HepG2 (cell line): Measurements from ENCODE around the gene OGFOD3. TPM values are rescaled to one million over a fixed set of nuclear protein-coding genes. Genes with fewer than 3 reads are reported as not detected.

Experiments
- DMAP1 ChIP-seq: IDR thresholded peaks from 2 replicates; pipeline ENCODE4 v1.6.1; 2016
- FOXC1 ChIP-seq: sonication (generic); formaldehyde crosslinking; IDR thresholded peaks from 2 replicates; pipeline ENCODE4 v1.8.0; 2022; ENCODE audit warnings: mild to moderate bottlenecking, missing genetic modification reagents, borderline replicate concordance
- HOXD1 ChIP-seq: sonication (generic); formaldehyde crosslinking; IDR thresholded peaks from 2 replicates; pipeline ENCODE4 v1.5.0; 2020; ENCODE audit warnings: missing genetic modification reagents
- REPIN1 ChIP-seq: sonication (generic); formaldehyde crosslinking; IDR thresholded peaks from 2 replicates; pipeline ENCODE4 v1.8.0; 2022; ENCODE audit warnings: missing genetic modification reagents, low read depth, mild to moderate bottlenecking, borderline replicate concordance
- TBX3 ChIP-seq: fragments of 450-650 bp; IDR thresholded peaks from 2 replicates; pipeline ENCODE4 v1.6.1; 2017; ENCODE audit warnings: antibody characterized with exemption, mild to moderate bottlenecking, inconsistent platforms, borderline replicate concordance
- ZFAT ChIP-seq: sonication (generic); formaldehyde crosslinking; conservative IDR thresholded peaks from 2 replicates; pipeline ENCODE4 v1.8.1; 2023; ENCODE audit warnings: missing genetic modification reagents, inconsistent platforms
- ZFYVE20 ChIP-seq: sonication (generic); formaldehyde crosslinking; IDR thresholded peaks from 2 replicates; pipeline ENCODE4 v1.8.0; 2023; ENCODE audit warnings: low read depth, mild to moderate bottlenecking, moderate library complexity, missing genetic modification reagents, borderline replicate concordance
- ZNF264 ChIP-seq: sonication (generic); formaldehyde crosslinking; IDR thresholded peaks from 2 replicates; pipeline ENCODE4 v1.4.0; 2020; ENCODE audit warnings: missing genetic modification reagents
- ZNF30 ChIP-seq: sonication (generic); formaldehyde crosslinking; IDR thresholded peaks from 2 replicates; pipeline ENCODE4 v1.5.0; 2020; ENCODE audit warnings: mild to moderate bottlenecking, missing genetic modification reagents
- ZNF33B ChIP-seq: sonication (generic); formaldehyde crosslinking; IDR thresholded peaks from 2 replicates; pipeline ENCODE4 v1.5.1; 2020; ENCODE audit warnings: mild to moderate bottlenecking, missing genetic modification reagents
- ZNF788 ChIP-seq: sonication (generic); formaldehyde crosslinking; IDR thresholded peaks from 2 replicates; pipeline ENCODE4 v1.5.0; 2020; ENCODE audit warnings: mild to moderate bottlenecking, missing genetic modification reagents, borderline replicate concordance
- polyA plus RNA-seq, 8 experiments: library from polyadenylated mRNA; depleted of rRNA in 3 of 8; stranded (reverse) in 7 of 8; unstranded in 1 of 8; fragments of >200 nt; fragmentation: Illumina TruSeq in 4 of 8; extraction: Trizol in 4 of 8; gene quantifications; 2 replicates each; pipeline versions ENCODE4 v1.2.1 to v1.2.3, GENCODE V29; 2011 to 2016; ENCODE audit warnings: low read depth in 4 of 8, missing spikeins in 1 of 8, mixed read lengths in 1 of 8; ENCODE audit not compliant: insufficient read depth in 1 of 8
- total RNA-seq, 5 experiments: library from RNA; depleted of rRNA; stranded (reverse); fragments of >200 nt; fragmentation: Illumina TruSeq; extraction: Trizol; gene quantifications; 2 replicates each; pipeline ENCODE4 v1.2.3, GENCODE V29; 2016; ENCODE audit warnings: low read depth in 1 of 5
- TF ChIP-seq, protein P1 (sequence below): sonication (generic); formaldehyde crosslinking; conservative IDR thresholded peaks from 2 replicates; pipeline ENCODE4 v1.4.0; 2020; ENCODE audit warnings: mild to moderate bottlenecking, missing genetic modification reagents, moderate library complexity
- TF ChIP-seq, protein P2 (sequence below): IDR thresholded peaks from 2 replicates; pipeline ENCODE4 v1.6.1; 2016; ENCODE audit warnings: mild to moderate bottlenecking, missing biosample characterization, missing genetic modification reagents
- TF ChIP-seq, protein P3 (sequence below), 2 experiments: sonication (generic) in 1 of 2; formaldehyde crosslinking in 1 of 2; IDR thresholded peaks; 2 replicates each; pipeline versions ENCODE4 v1.4.0 to v1.6.1; 2016 to 2020; ENCODE audit warnings: borderline replicate concordance in 1 of 2, low read depth in 1 of 2, mild to moderate bottlenecking in 1 of 2, missing genetic modification reagents in 1 of 2

Gene OGFOD3
- total and polyA plus RNA-seq, 2 of the 13 experiments (the other 11 are each of a cell fraction or from before 2014, with no cell fraction given): 40.0 to 42.1 TPM

DNA sequence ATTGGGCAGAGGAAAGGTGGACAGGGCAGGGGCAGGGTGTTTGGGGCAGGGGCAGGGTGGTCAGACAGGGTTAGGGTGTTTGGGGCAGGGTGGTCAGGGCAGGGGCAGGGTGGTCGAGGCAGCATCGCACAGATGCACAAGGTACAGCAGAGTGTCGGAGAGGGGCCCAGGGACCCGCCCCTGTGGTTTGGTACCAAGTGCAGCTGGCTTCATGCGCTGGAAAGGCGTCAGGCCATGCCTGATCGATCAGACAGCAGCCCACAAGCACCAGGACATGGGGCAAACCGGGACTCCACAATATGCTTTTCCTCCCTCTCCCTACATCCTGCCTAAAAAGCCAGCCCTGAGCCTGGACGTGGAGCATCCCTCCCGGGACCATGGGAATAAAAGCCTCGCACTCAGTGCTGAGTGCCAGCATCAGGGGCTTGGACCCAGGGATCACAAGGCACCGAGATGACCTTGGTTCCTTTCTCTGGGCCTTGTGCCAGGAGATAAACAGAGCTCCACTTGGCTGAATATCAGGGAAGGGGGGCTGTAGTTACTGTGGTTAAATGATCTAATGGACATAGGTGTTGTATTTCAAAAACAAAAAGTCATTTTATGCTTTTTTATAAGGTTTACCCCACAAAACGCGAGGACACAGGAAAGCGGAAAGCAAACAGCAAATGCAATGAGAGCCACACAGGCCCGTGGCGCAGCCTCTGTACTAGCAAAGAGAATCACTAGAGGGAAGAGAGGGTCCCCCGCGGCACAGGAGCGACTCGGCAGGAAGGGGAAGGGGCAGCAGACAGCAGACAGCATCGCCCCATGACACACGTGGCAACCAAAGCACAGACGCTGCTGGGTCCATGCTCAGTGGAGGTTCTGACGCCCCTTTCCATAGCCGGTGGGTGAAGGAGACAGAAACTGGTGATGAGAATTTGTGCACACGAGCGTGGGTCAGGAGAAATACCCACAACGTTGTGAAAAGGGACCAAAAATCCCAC, 5.6 kb downstream of the OGFOD3 start (continued):
- TF ChIP-seq ZNF264 (CRISPR knock-in tag) (0 out of 2 replicates have a peak, but pooled peaks have one; percentile 42), ZNF33B (no peak), DMAP1 (CRISPR knock-in tag) (no peak), ZNF30 (CRISPR knock-in tag) (no peak), FOXC1 (CRISPR knock-in tag) (no peak), REPIN1 (peak; percentile 65; the same call in 1 of the 2 replicates), ZNF788 (CRISPR knock-in tag) (0 out of 2 replicates have a peak, but pooled peaks have one; percentile 34), TBX3 (no peak), ZFAT (CRISPR knock-in tag) (no peak), ZFYVE20 (CRISPR knock-in tag) (no peak), HOXD1 (no peak)
- TF ChIP-seq, protein P1, sequence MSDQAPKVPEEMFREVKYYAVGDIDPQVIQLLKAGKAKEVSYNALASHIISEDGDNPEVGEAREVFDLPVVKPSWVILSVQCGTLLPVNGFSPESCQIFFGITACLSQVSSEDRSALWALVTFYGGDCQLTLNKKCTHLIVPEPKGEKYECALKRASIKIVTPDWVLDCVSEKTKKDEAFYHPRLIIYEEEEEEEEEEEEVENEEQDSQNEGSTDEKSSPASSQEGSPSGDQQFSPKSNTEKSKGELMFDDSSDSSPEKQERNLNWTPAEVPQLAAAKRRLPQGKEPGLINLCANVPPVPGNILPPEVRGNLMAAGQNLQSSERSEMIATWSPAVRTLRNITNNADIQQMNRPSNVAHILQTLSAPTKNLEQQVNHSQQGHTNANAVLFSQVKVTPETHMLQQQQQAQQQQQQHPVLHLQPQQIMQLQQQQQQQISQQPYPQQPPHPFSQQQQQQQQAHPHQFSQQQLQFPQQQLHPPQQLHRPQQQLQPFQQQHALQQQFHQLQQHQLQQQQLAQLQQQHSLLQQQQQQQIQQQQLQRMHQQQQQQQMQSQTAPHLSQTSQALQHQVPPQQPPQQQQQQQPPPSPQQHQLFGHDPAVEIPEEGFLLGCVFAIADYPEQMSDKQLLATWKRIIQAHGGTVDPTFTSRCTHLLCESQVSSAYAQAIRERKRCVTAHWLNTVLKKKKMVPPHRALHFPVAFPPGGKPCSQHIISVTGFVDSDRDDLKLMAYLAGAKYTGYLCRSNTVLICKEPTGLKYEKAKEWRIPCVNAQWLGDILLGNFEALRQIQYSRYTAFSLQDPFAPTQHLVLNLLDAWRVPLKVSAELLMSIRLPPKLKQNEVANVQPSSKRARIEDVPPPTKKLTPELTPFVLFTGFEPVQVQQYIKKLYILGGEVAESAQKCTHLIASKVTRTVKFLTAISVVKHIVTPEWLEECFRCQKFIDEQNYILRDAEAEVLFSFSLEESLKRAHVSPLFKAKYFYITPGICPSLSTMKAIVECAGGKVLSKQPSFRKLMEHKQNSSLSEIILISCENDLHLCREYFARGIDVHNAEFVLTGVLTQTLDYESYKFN: peak; percentile 65
- TF ChIP-seq, protein P2, sequence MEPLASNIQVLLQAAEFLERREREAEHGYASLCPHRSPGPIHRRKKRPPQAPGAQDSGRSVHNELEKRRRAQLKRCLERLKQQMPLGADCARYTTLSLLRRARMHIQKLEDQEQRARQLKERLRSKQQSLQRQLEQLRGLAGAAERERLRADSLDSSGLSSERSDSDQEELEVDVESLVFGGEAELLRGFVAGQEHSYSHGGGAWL: no peak
- TF ChIP-seq, protein P3, sequence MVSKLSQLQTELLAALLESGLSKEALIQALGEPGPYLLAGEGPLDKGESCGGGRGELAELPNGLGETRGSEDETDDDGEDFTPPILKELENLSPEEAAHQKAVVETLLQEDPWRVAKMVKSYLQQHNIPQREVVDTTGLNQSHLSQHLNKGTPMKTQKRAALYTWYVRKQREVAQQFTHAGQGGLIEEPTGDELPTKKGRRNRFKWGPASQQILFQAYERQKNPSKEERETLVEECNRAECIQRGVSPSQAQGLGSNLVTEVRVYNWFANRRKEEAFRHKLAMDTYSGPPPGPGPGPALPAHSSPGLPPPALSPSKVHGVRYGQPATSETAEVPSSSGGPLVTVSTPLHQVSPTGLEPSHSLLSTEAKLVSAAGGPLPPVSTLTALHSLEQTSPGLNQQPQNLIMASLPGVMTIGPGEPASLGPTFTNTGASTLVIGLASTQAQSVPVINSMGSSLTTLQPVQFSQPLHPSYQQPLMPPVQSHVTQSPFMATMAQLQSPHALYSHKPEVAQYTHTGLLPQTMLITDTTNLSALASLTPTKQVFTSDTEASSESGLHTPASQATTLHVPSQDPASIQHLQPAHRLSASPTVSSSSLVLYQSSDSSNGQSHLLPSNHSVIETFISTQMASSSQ (IDR thresholded peaks at IDR 0.05; ENCODE audit: low read depth): no peak
- TF ChIP-seq, protein P3 (CRISPR knock-in tag; IDR thresholded peaks at IDR 0.05; ENCODE audit: borderline replicate concordance): no peak
